GM18868 (cell line): ENCODE results near the gene SASH3.

ENCODE experiments used
- ATAC-seq: cut with Tn5 transposase; IDR thresholded peaks from one replicate; pipeline ENCODE4 v1.9.1; 2021; ENCODE audit warnings: mild to moderate bottlenecking, moderate library complexity; ENCODE audit not compliant: unreplicated experiment

Gene SASH3

GRCh38 chrX:129781680-129782495 is 2.1 kb downstream of the SASH3 start:
- no peak for ATAC-seq

- ATAC-seq = no peak
These were observed 3.0 kb downstream of the SASH3 start for GRCh38 chrX:129782706-129783105.

- ATAC-seq = no peak
These were observed 3.6 kb downstream of the SASH3 start for GRCh38 chrX:129783291-129783713.

- ATAC-seq = no peak
These were observed 4.6 kb downstream of the SASH3 start for GRCh38 chrX:129784371-129784770.

GRCh38 chrX:129785160-129785947 is 5.6 kb downstream of the SASH3 start:
- ATAC-seq = no peak

- ATAC-seq = peak; percentile 81
These were observed 6.5 kb downstream of the SASH3 start for GRCh38 chrX:129786210-129786651.

- no peak for ATAC-seq
These were observed 7.7 kb downstream of the SASH3 start for GRCh38 chrX:129787336-129788055.

GRCh38 chrX:129788527-129788926 is 8.8 kb downstream of the SASH3 start:
- ATAC-seq = no peak

- ATAC-seq = no peak
These were observed 10.4 kb downstream of the SASH3 start for GRCh38 chrX:129790146-129790545.

- ATAC-seq = no peak
These were observed 11.1 kb downstream of the SASH3 start for GRCh38 chrX:129790808-129791207.

GRCh38 chrX:129791336-129791735 is 11.6 kb downstream of the SASH3 start:
- no peak for ATAC-seq

- ATAC-seq = no peak
These were observed 12.3 kb downstream of the SASH3 start for GRCh38 chrX:129791961-129792570.

GRCh38 chrX:129792586-129793291 is 13.0 kb downstream of the SASH3 start:
- ATAC-seq = no peak

- ATAC-seq = no peak
These were observed 13.9 kb downstream of the SASH3 start for GRCh38 chrX:129793604-129794191.

GRCh38 chrX:129795584-129795983 is 15.8 kb downstream of the SASH3 start:
- no peak for ATAC-seq

GRCh38 chrX:129797251-129797906 is 17.6 kb downstream of the SASH3 start:
- no peak for ATAC-seq

GRCh38 chrX:129798456-129798855 is 18.7 kb downstream of the SASH3 start:
- ATAC-seq = no peak

GRCh38 chrX:129798888-129799287 is 19.1 kb downstream of the SASH3 start:
- ATAC-seq = no peak

GRCh38 chrX:129800186-129800585 is 20.4 kb downstream of the SASH3 start:
- ATAC-seq = no peak
